ENCODE measurements around the gene ST6GALNAC2.

Gene ST6GALNAC2

GRCh38 chr17:76599694-76600460 is 14.2 kb upstream of the ST6GALNAC2 start:
- DNase-seq = no peak

DNA sequence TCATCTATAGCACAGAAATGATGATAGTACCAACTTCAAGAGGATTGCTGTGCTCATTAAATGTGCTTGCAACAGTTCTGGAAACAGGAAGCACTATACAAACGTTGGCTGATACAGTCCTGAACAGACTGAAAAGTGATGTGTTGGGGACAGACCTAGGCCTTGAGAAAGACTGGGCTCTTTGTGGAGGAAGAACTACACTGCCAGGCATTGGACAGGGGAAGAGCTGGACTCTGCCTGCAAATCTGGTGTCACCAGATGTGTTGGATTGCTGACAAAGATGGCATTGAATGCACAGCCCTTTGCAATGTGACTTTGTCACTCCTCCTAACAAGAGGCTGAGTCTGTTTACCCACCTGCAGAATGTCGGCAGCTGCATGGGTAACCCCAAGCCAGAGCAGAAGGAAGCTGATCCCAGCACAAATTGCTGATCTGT is 12.4 kb upstream of the ST6GALNAC2 start:
- DNase-seq = no peak

DNA sequence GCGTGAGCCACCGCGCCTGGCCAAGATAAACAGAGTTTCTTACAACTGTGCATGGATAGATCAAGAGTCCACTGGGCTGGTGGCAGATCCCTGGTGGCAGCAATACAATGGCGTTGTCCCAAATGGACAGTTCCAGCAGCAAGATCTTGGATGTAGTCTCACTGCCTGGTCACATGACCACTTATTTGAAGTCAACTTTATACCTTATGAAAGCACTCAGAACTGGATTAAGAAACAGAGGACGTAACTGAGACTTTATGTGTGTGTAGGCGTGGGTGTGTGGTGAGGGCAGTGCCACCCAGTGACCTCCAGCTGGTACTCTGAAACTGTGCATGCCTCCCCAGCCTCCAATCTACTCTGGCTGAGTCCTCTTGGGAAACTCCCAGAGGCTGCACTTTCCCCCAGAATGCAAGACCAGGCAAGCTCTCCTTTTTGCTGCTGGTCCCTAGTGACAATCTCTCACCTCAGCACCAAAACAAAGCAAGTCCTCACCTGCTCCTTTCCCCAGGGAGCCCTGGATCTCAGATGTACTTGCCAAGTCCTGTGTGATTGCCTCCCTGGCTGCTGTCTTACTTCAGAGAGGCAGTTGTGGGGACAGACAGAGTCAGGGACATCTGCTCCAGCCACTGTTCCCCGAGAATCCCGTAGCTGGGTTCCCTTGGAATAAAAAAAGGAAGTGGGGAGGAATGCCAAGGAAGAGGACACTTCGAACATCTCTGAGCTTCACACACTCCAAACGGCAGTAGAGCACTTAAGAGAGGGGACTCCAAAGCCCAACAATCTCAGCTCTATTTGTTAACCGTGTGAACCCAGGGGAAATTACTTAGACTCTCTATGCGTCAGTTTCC is 11.7 kb upstream of the ST6GALNAC2 start:
- no peak for DNase-seq

DNA sequence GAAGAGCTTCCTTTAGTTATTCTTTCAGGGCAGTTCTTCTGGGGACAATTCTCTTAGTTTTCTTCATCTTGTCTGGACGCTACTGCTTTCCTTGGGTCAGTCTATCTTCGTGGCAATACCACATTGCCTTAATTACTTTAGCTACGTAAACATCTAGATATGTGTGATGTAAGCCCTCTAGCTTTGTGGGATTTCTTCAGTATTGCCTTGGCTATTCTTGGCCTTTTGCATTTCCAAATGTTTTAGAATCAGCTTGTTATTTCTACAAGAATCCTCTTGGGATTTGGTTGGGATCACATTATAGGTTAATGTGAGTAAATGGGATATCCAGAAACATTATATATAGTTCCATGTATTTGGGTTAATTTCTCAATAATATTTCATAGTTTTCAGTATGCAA is 9.0 kb upstream of the ST6GALNAC2 start:
- DNase-seq = no peak

DNA sequence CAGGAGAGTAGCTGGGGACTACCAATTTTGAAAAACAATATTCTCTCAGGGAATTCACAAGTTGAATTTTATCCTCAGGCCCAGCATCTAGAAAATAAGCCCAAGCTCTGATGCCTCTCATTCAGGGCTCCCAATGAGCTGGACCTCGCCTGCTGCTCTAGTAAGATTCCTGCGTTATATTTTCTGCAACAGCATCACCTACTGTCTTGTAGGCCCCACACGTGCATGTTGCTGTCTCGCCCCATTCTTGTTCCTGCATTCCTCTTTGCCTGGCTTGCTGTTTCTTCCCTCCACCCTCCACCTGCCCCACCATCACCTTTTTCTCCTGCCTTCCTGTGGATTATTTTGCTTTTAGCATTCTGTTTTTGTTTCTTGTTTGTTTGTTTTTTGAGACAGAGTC is 8.3 kb upstream of the ST6GALNAC2 start:
- no peak for DNase-seq

DNA sequence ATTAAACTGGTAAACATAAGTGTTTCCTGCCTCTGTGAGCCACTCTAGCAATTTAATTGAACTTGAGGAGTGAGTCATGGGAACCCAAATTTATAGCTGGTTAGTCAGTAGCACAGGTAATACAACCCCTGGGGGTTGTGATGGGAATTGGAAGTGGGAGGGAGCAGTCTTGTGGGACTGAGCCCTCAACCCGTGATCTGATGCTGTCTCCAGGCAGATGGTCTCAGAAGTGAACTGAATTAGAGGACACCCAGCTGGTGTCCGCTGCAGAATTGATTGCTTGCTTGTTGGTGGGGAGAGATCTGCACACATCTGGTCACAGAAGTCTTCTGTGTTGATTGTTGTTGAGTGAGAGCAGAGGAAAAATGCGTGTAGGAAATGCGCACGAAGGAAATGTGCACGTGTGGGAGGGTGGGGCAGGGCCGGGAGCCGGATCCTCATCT is 7.7 kb upstream of the ST6GALNAC2 start:
- DNase-seq = no peak

DNA sequence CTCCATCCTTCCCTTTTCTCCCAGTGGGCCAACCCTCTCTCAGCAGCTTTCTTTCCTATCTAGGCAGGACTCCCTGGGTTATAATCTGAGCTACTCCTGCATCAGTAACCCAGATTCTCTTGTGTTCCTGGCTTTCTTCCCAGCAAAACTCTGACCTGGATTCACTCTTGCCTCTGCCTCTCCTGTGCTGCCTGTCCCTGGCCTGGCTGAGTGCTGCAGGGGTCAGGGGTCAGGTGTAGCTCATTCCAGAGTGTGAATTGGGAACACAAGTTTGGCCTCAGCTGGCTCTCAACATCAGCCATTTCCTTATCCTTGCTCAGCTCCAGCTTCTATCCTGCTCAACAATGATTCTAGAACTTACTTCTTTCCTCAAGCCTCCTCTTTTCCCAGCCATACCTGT is 2.5 kb upstream of the ST6GALNAC2 start:
- DNase-seq = no peak

- DNase-seq = no peak
These were observed 1.3 kb upstream of the ST6GALNAC2 start for GRCh38 chr17:76586741-76587487.

- DNase-seq = no peak
These were observed 519 bp downstream of the ST6GALNAC2 start for GRCh38 chr17:76585033-76585648.

- no peak for DNase-seq
These were observed 1.1 kb downstream of the ST6GALNAC2 start for GRCh38 chr17:76584427-76585032.

DNA sequence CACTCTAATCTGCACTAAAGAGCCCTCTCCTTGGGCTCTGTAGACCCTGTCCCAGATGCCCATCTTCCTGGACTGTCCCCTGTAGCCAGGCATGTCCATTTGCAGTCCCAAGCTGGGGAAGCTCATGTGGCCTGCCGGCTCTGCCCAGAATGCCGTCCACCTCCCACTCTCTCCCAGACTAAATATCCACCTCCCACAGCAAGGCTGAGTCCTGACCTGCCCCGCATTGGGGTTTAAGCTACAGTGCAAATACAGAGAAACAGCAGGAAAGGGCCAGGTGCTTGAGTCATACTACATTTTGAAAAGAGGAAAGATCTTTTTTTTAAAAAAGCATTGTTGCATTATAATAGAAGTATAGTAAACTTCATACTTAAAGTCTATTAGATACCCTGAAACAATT is 3.0 kb downstream of the ST6GALNAC2 start:
- no peak for DNase-seq

GRCh38 chr17:76581515-76581914 is 4.1 kb downstream of the ST6GALNAC2 start:
- DNase-seq = no peak

DNA sequence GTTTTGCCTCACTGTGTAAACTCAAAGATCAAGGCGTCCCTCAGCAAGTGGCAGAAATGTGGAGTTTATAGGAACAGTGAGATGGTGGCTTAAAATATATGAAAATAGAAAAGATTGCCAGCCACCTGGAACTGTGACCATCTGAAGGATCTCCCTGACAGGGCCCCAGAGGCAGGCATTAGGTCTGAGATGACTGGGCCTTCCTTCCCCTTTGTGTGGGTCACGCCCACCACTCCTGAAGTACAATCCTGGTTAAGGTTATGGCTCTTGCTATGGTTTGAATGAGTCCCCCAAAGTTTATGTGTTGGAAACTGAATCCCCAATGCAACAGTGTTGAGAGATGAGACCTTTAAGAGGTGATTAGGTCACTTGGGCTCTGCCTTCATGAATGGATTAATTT is 6.4 kb downstream of the ST6GALNAC2 start:
- no peak for DNase-seq

DNA sequence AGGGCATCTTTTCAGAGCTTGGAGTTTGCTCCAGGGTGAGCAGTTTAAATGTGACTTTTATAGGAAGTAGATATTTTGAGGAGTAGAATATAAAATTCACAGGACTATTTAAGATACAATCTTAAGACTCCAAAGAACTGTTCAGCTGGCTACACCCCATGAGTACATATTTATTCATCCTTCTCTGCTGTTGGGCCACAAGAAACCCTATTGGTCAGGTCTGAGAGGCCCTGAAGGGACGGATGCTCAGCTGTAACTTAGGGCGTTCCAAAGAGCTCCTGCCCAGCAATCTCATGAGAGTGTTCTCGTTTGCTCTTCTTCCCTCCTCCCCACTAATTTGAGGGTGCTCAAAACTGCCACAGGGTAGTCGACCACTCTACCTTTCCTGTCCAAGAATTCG is 7.3 kb downstream of the ST6GALNAC2 start:
- no peak for DNase-seq

GRCh38 chr17:76577876-76578275 is 7.8 kb downstream of the ST6GALNAC2 start:
- DNase-seq = no peak

DNA sequence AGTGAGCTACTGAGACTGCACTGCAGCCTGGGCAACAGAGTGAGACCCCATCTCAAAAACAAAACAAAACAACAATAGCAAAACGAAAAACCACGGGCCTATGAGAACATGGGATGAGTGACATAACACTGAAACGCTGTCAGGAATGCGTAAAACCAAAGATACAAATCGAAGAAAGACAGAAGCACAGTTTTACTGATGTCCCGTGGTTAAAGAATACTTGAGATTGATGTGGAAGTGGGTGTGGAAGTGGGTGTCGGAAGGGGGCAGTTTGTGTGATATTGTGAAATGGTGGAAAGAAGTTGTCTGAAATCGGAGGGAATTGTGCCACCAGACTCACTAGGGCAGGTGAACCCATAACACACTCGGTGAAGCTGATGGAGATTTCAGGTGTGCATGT is 9.5 kb downstream of the ST6GALNAC2 start:
- no peak for DNase-seq

DNA sequence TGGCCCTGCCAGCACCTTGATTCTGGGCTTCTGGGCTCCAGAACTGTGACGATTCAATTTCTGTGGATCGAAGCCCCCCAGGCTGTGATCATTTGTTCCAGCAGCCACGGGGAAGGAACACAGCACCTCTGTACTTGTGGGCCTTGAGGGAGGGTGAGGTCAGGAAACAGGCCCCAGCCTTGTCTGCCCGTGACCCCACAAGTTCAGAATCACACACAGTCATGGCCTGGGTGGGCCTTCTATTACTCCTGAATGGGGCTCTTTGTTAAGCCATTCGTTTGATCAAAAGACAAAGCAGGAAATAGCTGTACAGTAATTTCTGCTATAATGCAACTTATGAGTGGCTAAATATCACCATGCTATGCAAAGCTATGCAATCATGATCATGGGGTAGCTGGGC is 10.1 kb downstream of the ST6GALNAC2 start:
- no peak for DNase-seq

- DNase-seq = no peak
These were observed 11.5 kb downstream of the ST6GALNAC2 start for GRCh38 chr17:76574166-76574565.

GRCh38 chr17:76573096-76573495 is 12.6 kb downstream of the ST6GALNAC2 start:
- DNase-seq = no peak

DNA sequence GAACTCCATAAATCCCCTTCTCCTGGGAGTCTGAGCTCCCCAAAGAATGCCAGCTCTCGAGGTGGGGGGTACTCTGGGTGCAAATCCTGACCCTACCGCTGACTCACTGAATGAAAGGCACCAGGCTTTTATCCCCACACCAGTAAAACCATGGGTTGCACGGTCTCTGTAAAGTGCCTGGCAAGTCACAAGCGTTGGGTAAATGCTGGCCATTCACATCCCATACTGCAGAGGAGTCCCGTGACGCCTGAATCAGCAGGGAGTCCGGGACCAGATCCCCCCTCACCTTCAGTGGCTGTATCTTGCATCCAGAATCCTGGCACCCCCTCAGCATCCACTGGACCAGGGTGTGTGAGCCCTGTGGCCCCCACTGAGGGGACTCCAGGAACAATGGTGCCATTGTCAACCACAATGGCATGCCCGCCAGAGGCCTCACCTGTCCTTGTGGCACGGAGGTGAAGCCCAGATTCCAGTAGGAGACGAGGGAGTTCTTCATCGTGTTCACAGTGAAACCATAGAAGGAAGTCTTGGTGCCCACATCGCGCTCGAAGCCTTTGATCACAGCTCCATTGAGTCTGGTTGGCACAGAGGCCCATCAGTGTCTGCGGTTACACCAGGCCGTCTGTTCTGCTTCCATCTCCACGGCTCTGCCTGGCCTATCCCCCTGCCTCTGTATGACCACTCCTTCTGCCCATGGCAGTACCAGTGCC is 13.3 kb downstream of the ST6GALNAC2 start:
- no peak for DNase-seq

DNA sequence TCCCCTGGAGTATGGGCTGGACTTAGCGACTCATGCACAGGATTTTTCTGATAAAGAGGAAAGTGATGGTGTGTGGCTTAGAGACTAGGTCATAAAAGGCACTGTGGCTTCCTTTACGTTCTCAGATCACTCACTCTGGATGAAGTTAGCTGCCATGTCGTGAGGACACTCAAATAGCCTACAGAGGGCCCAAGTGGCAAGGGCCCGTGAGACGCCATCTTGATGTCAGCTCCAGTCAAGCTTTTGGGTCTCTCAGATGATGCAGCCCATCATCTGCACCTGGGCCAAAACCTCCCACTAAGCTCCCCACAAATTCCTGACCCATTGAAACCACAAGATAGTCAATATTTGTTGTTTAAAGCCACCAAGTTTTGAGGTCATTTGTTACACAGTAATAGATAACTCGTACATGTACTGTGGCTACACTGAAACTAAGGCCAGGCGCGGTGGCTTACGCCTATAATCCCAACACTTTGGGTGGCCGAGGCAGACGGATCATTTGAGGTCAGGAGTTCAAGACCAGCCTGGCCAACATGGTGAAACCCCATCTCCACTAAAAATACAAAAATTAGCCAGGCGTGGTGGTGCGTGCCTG is 14.7 kb downstream of the ST6GALNAC2 start:
- no peak for DNase-seq
